ENCODE data around the gene KCND1.
A peak's percentile ranks its signal among the peaks of the same experiment; 100 is the strongest.

Gene KCND1

GRCh38 chrX:48939524-48940228 lies 32.0 kb downstream of the KCND1 start:
- no peaks in the 10 kb centered on the region for H3K27me3 ChIP-seq (replicated peaks; ENCODE audit: control insufficient read depth, insufficient read depth, low read length)
- peak; percentile 41 for DNase-seq (ENCODE audit: extremely low read depth, insufficient read length)
- TF ChIP-seq CTCF (IDR thresholded peaks at IDR 0.05; ENCODE audit: insufficient read depth, low read length, poor library complexity, severe bottlenecking) = no peak
- no peaks in the 10 kb centered on the region; the same call in 1 of the 2 replicates for H3K36me3 ChIP-seq (ENCODE audit: control insufficient read depth, insufficient read depth, low read length)
- H3K4me3 ChIP-seq (replicated peaks; ENCODE audit: low read depth, low read length) = no peak overlapping the region

- Histone ChIP-seq H3K27me3 (replicated peaks; ENCODE audit: control insufficient read depth, insufficient read depth, low read length) (no peaks in the 10 kb centered on the region), H3K4me3 (replicated peaks; ENCODE audit: low read depth, low read length) (no peak overlapping the region), H3K36me3 (ENCODE audit: control insufficient read depth, insufficient read depth, low read length) (peaks cover 3% of the 10 kb centered on the region)
- TF ChIP-seq CTCF (IDR thresholded peaks at IDR 0.05; ENCODE audit: insufficient read depth, low read length, poor library complexity, severe bottlenecking) = no peak
- DNase-seq (ENCODE audit: extremely low read depth, insufficient read length) = peak; percentile 70
These were observed 32.8 kb downstream of the KCND1 start for GRCh38 chrX:48938721-48939425.

DNA sequence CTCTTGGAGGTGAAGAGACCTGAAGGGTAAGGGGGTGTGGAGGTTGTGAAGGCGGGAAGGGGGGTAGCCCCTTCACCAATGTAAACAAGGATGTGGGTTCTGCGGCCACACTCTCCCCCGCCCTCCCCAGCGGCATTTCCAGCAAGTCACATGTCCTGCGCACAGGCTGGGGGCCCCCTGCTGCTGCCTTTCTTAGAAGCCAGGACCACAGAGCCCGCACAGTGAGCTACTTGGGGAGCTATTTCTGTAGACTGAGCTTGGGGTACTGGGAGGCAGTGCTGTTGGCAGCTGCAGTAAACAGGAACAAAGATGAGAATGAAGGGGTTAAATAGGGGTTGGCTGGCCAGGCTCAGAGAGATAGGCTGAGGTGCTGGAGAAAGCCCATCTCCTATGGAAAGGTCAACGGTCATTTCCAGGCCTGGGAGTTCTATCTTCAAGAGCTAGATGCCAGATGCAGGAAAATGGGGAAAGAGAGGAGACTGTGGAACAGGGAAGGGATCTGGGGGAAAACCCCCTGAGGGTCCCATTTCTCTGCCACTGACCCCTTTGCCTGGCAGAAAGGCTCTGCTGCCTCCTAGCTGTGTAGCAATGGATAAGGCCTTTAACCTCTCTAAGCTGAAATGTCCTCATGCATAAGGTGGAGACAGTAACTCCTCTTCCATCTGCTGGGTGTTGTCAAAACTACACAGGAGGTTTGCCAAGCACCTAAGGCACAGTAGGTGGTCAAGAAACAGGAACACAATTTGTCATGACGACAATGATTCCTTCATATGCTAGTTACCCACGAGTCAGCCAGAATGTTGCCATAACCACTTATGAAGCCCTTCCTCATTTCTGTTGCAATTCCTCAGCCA lies 34.4 kb downstream of the KCND1 start:
- peaks cover 3% of the 10 kb centered on the region for H3K36me3 ChIP-seq (ENCODE audit: control insufficient read depth, insufficient read depth, low read length)
- TF ChIP-seq CTCF (IDR thresholded peaks at IDR 0.05; ENCODE audit: insufficient read depth, low read length, poor library complexity, severe bottlenecking) = peak; percentile 56
- DNase-seq (ENCODE audit: extremely low read depth, insufficient read length) = peak; percentile 86
- H3K27me3 ChIP-seq (replicated peaks; ENCODE audit: control insufficient read depth, insufficient read depth, low read length) = no peaks in the 10 kb centered on the region
- peak overlapping the region; percentile 2; the same call in 1 of the 2 replicates for H3K4me3 ChIP-seq (replicated peaks; ENCODE audit: low read depth, low read length)

- H3K36me3 ChIP-seq (ENCODE audit: control insufficient read depth, insufficient read depth, low read length) = peaks cover 3% of the 10 kb centered on the region
- DNase-seq (ENCODE audit: extremely low read depth, insufficient read length) = no peak
- H3K27me3 ChIP-seq (replicated peaks; ENCODE audit: control insufficient read depth, insufficient read depth, low read length) = no peaks in the 10 kb centered on the region
- H3K4me3 ChIP-seq (replicated peaks; ENCODE audit: low read depth, low read length) = no peak overlapping the region
- TF ChIP-seq CTCF (IDR thresholded peaks at IDR 0.05; ENCODE audit: insufficient read depth, low read length, poor library complexity, severe bottlenecking) = no peak
These were observed 35.1 kb downstream of the KCND1 start for GRCh38 chrX:48936429-48937053.

DNA sequence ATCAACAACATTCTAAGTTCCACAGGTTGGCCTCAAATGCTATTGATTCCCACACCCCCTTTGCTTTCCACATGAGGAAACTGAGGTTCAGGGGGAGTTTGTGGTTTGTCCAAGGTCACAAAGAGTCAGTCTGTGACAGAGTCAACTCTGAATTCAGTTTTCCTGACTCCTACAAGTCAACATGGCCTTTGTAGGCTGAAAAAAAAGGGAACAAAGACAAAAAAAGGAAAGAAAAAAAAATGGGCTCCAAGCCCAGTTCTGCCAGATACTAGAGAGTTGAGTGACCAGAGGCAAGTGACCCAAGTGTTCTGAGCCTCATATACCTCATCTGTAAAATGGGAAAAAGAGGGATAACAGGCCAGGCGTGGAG lies 36.4 kb downstream of the KCND1 start:
- DNase-seq (ENCODE audit: extremely low read depth, insufficient read length) = no peak
- Histone ChIP-seq H3K27me3 (replicated peaks; ENCODE audit: control insufficient read depth, insufficient read depth, low read length) (no peaks in the 10 kb centered on the region), H3K36me3 (ENCODE audit: control insufficient read depth, insufficient read depth, low read length) (peaks cover 3% of the 10 kb centered on the region), H3K4me3 (replicated peaks; ENCODE audit: low read depth, low read length) (no peak overlapping the region)
- no peak for TF ChIP-seq CTCF (IDR thresholded peaks at IDR 0.05; ENCODE audit: insufficient read depth, low read length, poor library complexity, severe bottlenecking)
